Transverse colon (tissue), 3 donors: Measurements from ENCODE around the gene ASCC2.

Experiments
- CTCF ChIP-seq, 5 experiments: fragments of 200-600 bp in 3 of 5; fragments of 450-650 bp in 2 of 5; sonication (generic) in 3 of 5; IDR thresholded peaks; 1 replicate in 2 of 5; 2 replicates in 3 of 5; pipeline ENCODE4 v1.5.1; 2016 to 2017; ENCODE audit warnings: antibody characterized with exemption in 5 of 5, inconsistent platforms in 3 of 5, mild to moderate bottlenecking in 2 of 5, moderate library complexity in 1 of 5
- EP300 ChIP-seq: sonication (generic); formaldehyde crosslinking; IDR thresholded peaks from one replicate; pipeline ENCODE4 v1.6.1; 2017; ENCODE audit warnings: antibody characterized with exemption, low read depth

GRCh38 chr22:29856496-29856895, 18.4 kb upstream of the ASCC2 start:
- TF ChIP-seq CTCF (IDR thresholded peaks at IDR 0.05) (no peak), EP300 (no peak)
